ENCODE measurements around the gene ICA1.

The ICA1 gene

GRCh38 chr7:8226501-8226900 is 35.5 kb downstream of the ICA1 start:
- no peak for DNase-seq (ENCODE audit: low read depth)

DNA sequence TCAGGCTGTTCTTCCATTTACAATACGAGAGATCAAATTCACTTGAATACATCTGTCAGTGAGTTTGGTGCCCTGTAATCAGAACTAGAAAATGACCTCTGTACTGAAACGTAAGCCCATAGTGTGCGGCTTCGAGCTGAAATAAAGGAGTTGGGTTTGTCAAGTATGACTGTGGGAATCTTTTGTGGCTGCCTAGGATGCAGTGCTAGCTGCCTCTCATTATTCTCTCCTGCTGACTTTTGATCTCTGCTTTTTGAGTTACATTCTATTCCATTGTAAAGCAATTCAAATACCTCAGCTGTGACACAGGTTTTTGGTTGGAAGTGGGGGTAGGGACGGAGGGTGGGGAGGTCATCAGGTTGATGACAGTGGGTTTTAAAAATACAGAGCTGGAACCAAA is 40.4 kb downstream of the ICA1 start:
- no peak for DNase-seq (ENCODE audit: low read depth)

DNA sequence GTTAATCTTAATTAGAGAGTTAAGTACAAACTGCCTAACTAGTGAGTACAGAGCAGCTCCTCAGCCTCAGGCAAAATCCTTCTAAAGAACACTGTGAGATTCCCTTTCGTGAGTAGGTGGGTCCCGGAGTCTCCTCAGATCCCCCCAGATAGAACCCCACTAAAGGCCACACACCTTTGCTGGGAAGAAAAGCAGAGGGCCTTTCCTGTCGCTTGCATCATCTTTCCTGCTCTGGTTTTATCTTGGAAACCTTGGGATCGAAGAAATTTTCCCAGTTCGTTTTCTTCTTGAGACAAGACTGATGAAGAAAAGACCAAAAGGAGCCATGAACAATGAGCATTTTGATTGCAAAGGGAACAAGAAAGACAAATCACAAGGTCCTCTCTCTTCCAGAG is 40.9 kb downstream of the ICA1 start:
- DNase-seq (ENCODE audit: low read depth) = no peak

GRCh38 chr7:8220376-8221100 is 41.4 kb downstream of the ICA1 start:
- DNase-seq (ENCODE audit: low read depth) = no peak

DNA sequence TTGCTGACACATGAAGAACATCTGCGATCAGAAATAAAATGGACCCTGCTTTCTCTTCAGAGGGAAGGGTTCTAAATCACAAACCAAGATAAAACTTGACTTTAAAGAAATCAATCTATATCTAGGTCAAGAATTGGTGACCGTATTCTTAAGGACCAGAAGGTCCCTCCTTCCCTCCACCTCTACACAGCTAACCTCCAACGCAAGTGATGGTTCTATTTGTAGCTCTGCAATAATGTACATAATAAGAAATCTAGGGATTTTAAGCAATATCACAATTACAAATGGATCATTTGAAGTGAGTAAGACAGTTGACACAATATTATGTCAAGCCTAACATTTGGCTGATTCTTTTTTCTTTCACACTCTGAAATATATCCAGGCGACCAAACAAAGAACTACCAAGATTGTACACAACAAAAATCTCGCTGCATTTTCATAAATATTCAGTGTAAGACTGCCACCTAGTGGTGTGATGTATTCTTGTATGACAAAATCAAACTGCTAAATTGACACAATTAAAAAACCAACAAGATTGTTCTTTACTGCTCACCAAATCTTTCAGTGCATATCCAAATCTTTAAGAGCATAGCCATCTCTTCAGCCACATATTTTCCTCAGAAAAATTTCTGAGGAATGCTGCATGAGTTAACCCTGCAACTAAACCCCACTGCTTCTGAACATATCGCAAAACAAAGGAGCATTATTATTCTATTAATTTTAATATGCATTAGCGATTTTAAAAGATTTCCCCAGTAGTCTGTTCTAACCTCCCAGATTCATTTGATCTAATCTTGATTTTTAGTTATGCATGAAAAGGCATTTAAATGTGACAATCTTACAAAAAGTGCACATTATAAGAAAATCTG is 44.5 kb downstream of the ICA1 start:
- peak; percentile 60 for DNase-seq (ENCODE audit: low read depth)

DNA sequence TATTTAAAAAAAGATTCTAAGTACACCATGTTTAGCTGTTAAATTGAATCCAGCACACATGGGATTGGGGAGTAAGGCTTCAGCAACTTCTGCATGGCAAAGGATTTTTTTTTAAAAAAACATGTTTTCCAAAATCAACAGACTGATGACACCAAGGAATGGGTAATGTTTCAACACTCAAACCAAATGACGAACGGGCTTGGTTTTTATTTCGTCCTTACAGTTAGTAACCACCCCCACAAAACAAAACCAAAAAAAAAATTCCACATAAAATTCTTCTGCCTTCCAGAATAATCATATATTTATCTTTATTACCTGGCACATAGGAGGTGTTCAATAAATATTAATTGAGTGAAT is 45.7 kb downstream of the ICA1 start:
- no peak for DNase-seq (ENCODE audit: low read depth)

GRCh38 chr7:8215648-8216333 is 46.2 kb downstream of the ICA1 start:
- DNase-seq (ENCODE audit: low read depth) = no peak

GRCh38 chr7:8214244-8214824 is 47.6 kb downstream of the ICA1 start:
- peak; percentile 13 for DNase-seq (ENCODE audit: low read depth)

DNA sequence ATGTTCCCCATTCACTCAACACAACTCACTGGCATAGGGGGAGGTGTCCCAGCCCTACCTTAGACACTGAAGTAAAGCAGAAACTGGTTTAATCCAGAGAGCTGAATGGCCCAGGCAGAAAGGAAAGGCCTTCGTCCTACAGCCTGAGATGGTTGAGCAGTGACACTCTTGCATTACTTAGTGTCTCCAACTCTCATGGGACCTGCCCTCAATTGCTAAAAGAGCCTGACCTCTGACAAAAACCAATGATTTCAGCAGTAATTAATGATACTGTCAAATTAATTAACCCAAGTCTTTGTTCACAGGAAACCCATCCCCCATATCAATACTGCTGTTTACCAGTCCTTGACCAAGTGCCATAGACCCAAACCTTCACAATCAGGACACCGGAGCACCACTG is 48.6 kb downstream of the ICA1 start:
- DNase-seq (ENCODE audit: low read depth) = no peak

DNA sequence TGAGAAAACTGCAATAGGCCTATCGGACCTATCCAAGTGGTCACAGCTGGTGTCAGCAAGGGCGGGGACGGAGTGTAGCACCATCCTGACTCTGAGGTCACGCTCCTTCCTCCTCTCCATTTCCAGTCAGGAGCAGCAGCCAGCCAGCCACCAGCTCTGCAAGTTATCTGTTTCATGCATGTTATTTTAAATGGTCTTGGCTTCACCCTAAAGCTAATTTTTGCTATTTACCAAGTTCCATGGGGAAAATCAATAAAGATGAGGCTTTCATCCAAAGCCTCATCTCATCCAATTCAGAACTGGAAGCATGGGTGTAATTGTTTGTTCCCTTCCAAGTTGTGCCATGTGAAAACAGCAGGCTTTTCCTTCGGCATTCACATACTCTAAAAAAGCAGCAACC is 49.3 kb downstream of the ICA1 start:
- DNase-seq (ENCODE audit: low read depth) = no peak

GRCh38 chr7:8211725-8212096 is 50.3 kb downstream of the ICA1 start:
- no peak for DNase-seq (ENCODE audit: low read depth)

DNA sequence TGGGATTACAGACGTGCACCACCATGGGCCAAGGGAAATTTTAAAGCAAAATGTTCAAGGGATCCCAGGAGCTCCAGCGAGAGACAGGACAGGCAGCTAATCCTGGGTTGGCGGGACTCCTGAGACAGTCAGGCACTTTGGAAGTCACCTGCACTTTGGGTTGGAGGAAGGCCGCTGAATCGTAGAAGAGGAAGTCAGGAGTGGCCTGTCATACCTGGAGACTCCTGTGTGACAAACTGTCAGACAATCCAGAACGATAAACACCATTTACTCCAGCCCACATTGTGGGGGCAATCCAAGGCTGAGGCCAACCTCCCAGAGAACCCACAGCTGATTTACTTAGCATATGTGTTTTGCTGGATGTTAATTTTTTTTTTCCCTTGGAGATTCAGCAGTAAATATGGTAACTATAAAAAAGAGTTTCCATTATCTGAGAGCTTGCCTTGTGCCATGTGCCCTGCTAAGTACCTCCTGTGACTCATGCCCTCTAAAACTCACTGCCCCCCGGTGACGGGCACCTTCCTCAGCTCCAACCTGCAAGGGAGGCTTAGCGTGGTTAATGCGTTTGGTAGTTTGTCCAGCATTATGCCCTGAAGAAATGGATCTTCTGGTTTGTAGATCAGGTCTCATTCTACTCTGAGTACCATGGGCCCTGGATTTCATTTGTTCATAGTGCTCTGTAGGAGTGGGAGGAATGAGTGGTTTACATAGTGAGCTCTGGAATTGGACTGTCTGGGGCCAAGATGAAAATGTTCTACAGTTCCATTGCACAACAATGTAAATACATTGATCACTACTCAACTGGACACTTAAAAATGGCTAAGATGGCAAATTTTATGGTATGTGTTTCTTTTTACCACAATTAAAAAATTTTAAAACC is 50.9 kb downstream of the ICA1 start:
- DNase-seq (ENCODE audit: low read depth) = no peak

GRCh38 chr7:8209353-8209752 is 52.6 kb downstream of the ICA1 start:
- no peak for DNase-seq (ENCODE audit: low read depth)

GRCh38 chr7:8208816-8209215 is 53.2 kb downstream of the ICA1 start:
- no peak for DNase-seq (ENCODE audit: low read depth)

GRCh38 chr7:8206956-8207355 is 55.0 kb downstream of the ICA1 start:
- no peak for DNase-seq (ENCODE audit: low read depth)

GRCh38 chr7:8205537-8205936 is 56.4 kb downstream of the ICA1 start:
- no peak for DNase-seq (ENCODE audit: low read depth)

DNA sequence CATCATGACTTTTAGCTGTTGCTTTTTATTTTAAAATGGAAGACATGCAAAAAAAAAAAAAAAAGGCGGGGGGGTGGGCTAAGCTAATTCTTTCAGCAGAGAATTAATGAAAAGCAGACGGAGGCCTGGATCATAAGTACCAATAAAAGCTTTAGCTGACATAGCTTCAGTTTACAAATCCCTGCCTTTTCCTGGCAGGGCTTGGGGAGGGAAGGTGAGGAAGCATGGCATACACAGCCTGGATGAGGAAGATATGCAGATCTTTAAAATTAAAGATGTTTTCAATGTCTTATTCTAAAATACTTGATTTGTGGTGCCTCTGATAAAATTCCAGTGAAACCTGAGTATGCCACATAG is 57.0 kb downstream of the ICA1 start:
- DNase-seq (ENCODE audit: low read depth) = no peak

- no peak for DNase-seq (ENCODE audit: low read depth)
These were observed 57.5 kb downstream of the ICA1 start for GRCh38 chr7:8204339-8205030.

DNA sequence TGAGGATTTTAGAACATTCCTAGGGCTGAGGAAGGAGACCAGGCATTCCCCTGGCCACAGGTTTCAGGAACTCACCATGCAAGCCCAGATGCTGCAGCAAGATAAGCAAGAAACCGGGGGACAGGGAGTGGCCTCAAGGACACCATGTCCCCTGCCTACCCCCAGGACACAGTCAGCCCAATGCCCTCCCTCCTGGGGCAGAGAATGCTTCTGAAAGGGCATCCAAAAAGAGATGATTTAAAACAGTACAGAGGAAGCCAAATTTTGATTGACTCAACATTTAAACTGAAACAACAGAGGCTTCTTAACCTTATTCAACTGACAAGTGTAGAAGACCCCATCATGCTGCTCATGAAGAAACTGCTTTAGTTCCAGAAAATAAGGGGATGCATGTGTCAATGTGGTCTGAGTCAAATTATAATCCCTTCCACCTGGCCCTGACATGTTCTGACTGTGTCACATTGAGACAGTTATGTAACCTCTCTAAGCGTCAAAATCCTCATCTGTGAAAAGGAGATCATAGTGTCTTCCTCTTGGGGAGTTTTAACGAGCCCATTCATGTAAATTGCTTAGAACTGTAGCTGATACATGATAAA is 60.0 kb downstream of the ICA1 start:
- DNase-seq (ENCODE audit: low read depth) = no peak

- DNase-seq (ENCODE audit: low read depth) = no peak
These were observed 61.2 kb downstream of the ICA1 start for GRCh38 chr7:8200717-8201116.

GRCh38 chr7:8200316-8200715 is 61.7 kb downstream of the ICA1 start:
- DNase-seq (ENCODE audit: low read depth) = no peak
